Hepatocyte (in vitro differentiated cells): ENCODE data around the gene HSF2BP. TPM values are rescaled to one million over a fixed set of nuclear protein-coding genes. Genes with fewer than 3 reads are reported as not detected.

Source experiments
- DNase-seq: peaks from one replicate; pipeline ENCODE4 v3.0.0-alpha.2; 2016; ENCODE audit warnings: low spot score
- H2AFZ ChIP-seq: fragments of 200-600 bp; sonication (generic); 2 replicates; pipeline ENCODE4 v1.6.0; 2016; ENCODE audit warnings: antibody characterized with exemption, mild to moderate bottlenecking
- H3K27ac ChIP-seq: fragments of 200-600 bp; sonication (generic); 2 replicates; pipeline ENCODE4 v1.5.1; 2016; ENCODE audit warnings: mild to moderate bottlenecking
- H3K27me3 ChIP-seq: fragments of 200-600 bp; sonication (generic); 2 replicates; pipeline ENCODE4 v1.6.1; 2016
- H3K36me3 ChIP-seq: fragments of 200-600 bp; sonication (generic); replicated peaks from 2 replicates; pipeline ENCODE4 v1.5.1; 2016; ENCODE audit warnings: low read depth; ENCODE audit not compliant: insufficient read depth
- H3K4me1 ChIP-seq: fragments of 200-600 bp; sonication (generic); 2 replicates; pipeline ENCODE4 v1.5.1; 2016; ENCODE audit warnings: mild to moderate bottlenecking, moderate library complexity; ENCODE audit not compliant: insufficient read depth
- H3K4me2 ChIP-seq: fragments of 200-600 bp; sonication (generic); 2 replicates; pipeline ENCODE4 v1.6.0; 2016
- H3K4me3 ChIP-seq: fragments of 200-600 bp; sonication (generic); 2 replicates; pipeline ENCODE4 v1.5.1; 2016; ENCODE audit warnings: mild to moderate bottlenecking
- H3K79me2 ChIP-seq: fragments of 200-600 bp; sonication (generic); 2 replicates; pipeline ENCODE4 v1.6.0; 2017; ENCODE audit warnings: mild to moderate bottlenecking
- H3K9me2 ChIP-seq: fragments of 200-600 bp; sonication (generic); replicated peaks from 2 replicates; pipeline ENCODE4 v1.6.0; 2017; ENCODE audit warnings: mild to moderate bottlenecking; ENCODE audit not compliant: insufficient read depth
- H3K9me3 ChIP-seq: fragments of 200-600 bp; sonication (generic); 2 replicates; pipeline ENCODE4 v1.5.1; 2016; ENCODE audit warnings: low read depth, mild to moderate bottlenecking
- H4K20me1 ChIP-seq: fragments of 200-600 bp; sonication (generic); 2 replicates; pipeline ENCODE4 v1.6.0; 2016; ENCODE audit warnings: mild to moderate bottlenecking; ENCODE audit not compliant: insufficient read depth, poor library complexity, severe bottlenecking
- CTCF ChIP-seq: fragments of 200-600 bp; sonication (generic); IDR thresholded peaks from 2 replicates; pipeline ENCODE4 v1.5.1; 2016; ENCODE audit warnings: antibody characterized with exemption, mild to moderate bottlenecking; ENCODE audit not compliant: poor library complexity
- EZH2 ChIP-seq: fragments of 200-600 bp; sonication (generic); IDR thresholded peaks from 2 replicates; pipeline ENCODE4 v1.6.1; 2016; ENCODE audit warnings: antibody characterized with exemption, mild to moderate bottlenecking, borderline replicate concordance
- EZH2phosphoT487 ChIP-seq: fragments of 200-600 bp; sonication (generic); IDR thresholded peaks from one replicate; pipeline ENCODE4 v1.6.1; 2018; ENCODE audit warnings: antibody characterized with exemption, mild to moderate bottlenecking, low read depth, moderate library complexity; ENCODE audit not compliant: unreplicated experiment, severe bottlenecking
- WGBS: methylation state at CpG from one replicate; pipeline ENCODE4 v1.1.6; 2016; ENCODE audit warnings: low lambda C conversion rate; ENCODE audit errors: missing lambda C conversion rate; 5-methylcytosine and 5-hydroxymethylcytosine counted together
- polyA plus RNA-seq: library from polyadenylated mRNA; unstranded; fragments of >200 nt; fragmentation: Nextera tagmentation; extraction: Ambion mirVana; gene quantifications from 2 replicates; pipeline ENCODE4 v1.2.1, GENCODE V29; 2016
- total RNA-seq: library from RNA; depleted of rRNA; stranded (reverse); fragments of >200 nt; gene quantifications from 2 replicates; pipeline ENCODE4 v1.2.3, GENCODE V29; 2014

HSF2BP gene
- total and polyA plus RNA-seq, 2 experiments from 2014 or later, result 1.3 to 1.4 TPM

GRCh38 chr21:43644609-43645008 lies 14.7 kb downstream of the HSF2BP start:
- no peaks in the 10 kb centered on the region for H3K36me3 ChIP-seq
- no peaks in the 10 kb centered on the region for H3K9me2 ChIP-seq
- peaks cover 12% of the 10 kb centered on the region for H3K4me1 ChIP-seq
- H3K79me2 ChIP-seq, result no peaks in the 10 kb centered on the region
- DNase-seq, result no peak
- TF ChIP-seq EZH2 (no peak), EZH2phosphoT487 (no peak), CTCF (no peak)
- peak overlapping the region; percentile 55 for H3K27ac ChIP-seq
- H4K20me1 ChIP-seq, result no peaks in the 10 kb centered on the region
- no peak overlapping the region for H3K4me2 ChIP-seq
- no peaks in the 10 kb centered on the region for H3K27me3 ChIP-seq
- H2AFZ ChIP-seq, result no peak overlapping the region
- H3K4me3 ChIP-seq, result no peak overlapping the region
- H3K9me3 ChIP-seq, result no peaks in the 10 kb centered on the region
- WGBS, result 79% methylated on average over 6 of the region's 6 CpGs

- no peak for TF ChIP-seq CTCF
- TF ChIP-seq EZH2phosphoT487, result no peak
- no peak for TF ChIP-seq EZH2
- no peaks in the 10 kb centered on the region for H3K9me3 ChIP-seq
- H3K4me2 ChIP-seq, result no peak overlapping the region
- H3K79me2 ChIP-seq, result no peaks in the 10 kb centered on the region
- no peak overlapping the region for H3K4me3 ChIP-seq
- no peaks in the 10 kb centered on the region for H3K27me3 ChIP-seq
- no peak for DNase-seq
- H4K20me1 ChIP-seq, result no peaks in the 10 kb centered on the region
- H3K4me1 ChIP-seq, result peaks cover 12% of the 10 kb centered on the region
- no peak overlapping the region for H2AFZ ChIP-seq
- WGBS, result 85% methylated on average over 4 of the region's 4 CpGs
- H3K27ac ChIP-seq, result peak overlapping the region; percentile 55
- no peaks in the 10 kb centered on the region for H3K9me2 ChIP-seq
- H3K36me3 ChIP-seq, result no peaks in the 10 kb centered on the region
Observed at GRCh38 chr21:43644071-43644470, 15.2 kb downstream of the HSF2BP start.

GRCh38 chr21:43643193-43643592 lies 16.1 kb downstream of the HSF2BP start:
- no peak overlapping the region for H3K4me3 ChIP-seq
- H3K27me3 ChIP-seq, result no peaks in the 10 kb centered on the region
- peaks cover 12% of the 10 kb centered on the region for H3K4me1 ChIP-seq
- no peak for DNase-seq
- H3K27ac ChIP-seq, result no peak overlapping the region
- no peak overlapping the region for H3K4me2 ChIP-seq
- 77% methylated on average over 4 of the region's 4 CpGs for WGBS
- no peak overlapping the region for H2AFZ ChIP-seq
- TF ChIP-seq EZH2 (no peak), CTCF (no peak), EZH2phosphoT487 (no peak)
- no peaks in the 10 kb centered on the region for H3K36me3 ChIP-seq
- no peaks in the 10 kb centered on the region for H4K20me1 ChIP-seq
- H3K9me2 ChIP-seq, result no peaks in the 10 kb centered on the region
- H3K9me3 ChIP-seq, result no peaks in the 10 kb centered on the region
- H3K79me2 ChIP-seq, result no peaks in the 10 kb centered on the region

GRCh38 chr21:43640400-43640799 lies 18.9 kb downstream of the HSF2BP start:
- H4K20me1 ChIP-seq, result no peaks in the 10 kb centered on the region
- no peak for DNase-seq
- H3K4me2 ChIP-seq, result no peak overlapping the region
- no peaks in the 10 kb centered on the region for H3K79me2 ChIP-seq
- WGBS, result 77% methylated on average over 3 of the region's 3 CpGs
- H3K9me3 ChIP-seq, result no peaks in the 10 kb centered on the region
- H3K27me3 ChIP-seq, result no peaks in the 10 kb centered on the region
- H3K4me3 ChIP-seq, result no peak overlapping the region
- H3K27ac ChIP-seq, result peak overlapping the region; percentile 89
- no peaks in the 10 kb centered on the region for H3K9me2 ChIP-seq
- H3K36me3 ChIP-seq, result no peaks in the 10 kb centered on the region
- H3K4me1 ChIP-seq, result peaks cover 7% of the 10 kb centered on the region
- TF ChIP-seq CTCF (no peak), EZH2phosphoT487 (no peak), EZH2 (no peak)
- no peak overlapping the region for H2AFZ ChIP-seq
